GM12878 (cell line): ENCODE data around the gene SCARB1. TPM values are rescaled to one million over a fixed set of nuclear protein-coding genes. Genes with fewer than 3 reads are reported as not detected.

Experiments used
- ATF7 ChIP-seq: fragments of 450-650 bp; IDR thresholded peaks from 2 replicates; pipeline ENCODE4 v1.6.1; 2016; ENCODE audit warnings: low read depth, mild to moderate bottlenecking
- BACH1 ChIP-seq: fragments of 450-650 bp; IDR thresholded peaks from 2 replicates; pipeline ENCODE4 v1.6.1; 2017; ENCODE audit warnings: mild to moderate bottlenecking, borderline replicate concordance
- BCL11A ChIP-seq: IDR thresholded peaks from 2 replicates; pipeline ENCODE4 v1.6.1; 2011; ENCODE audit warnings: low read depth, low read length
- CEBPB ChIP-seq, 2 experiments: fragments of 150-350 bp in 1 of 2; IDR thresholded peaks; 2 replicates each; pipeline ENCODE4 v1.6.1; 2012 to 2014; ENCODE audit warnings: low read depth in 2 of 2, low read length in 2 of 2, borderline replicate concordance in 1 of 2, inconsistent platforms in 1 of 2
- CREM ChIP-seq: IDR thresholded peaks from 2 replicates; pipeline ENCODE4 v1.6.1; 2014; ENCODE audit warnings: antibody characterized with exemption, low read depth
- EP300 ChIP-seq, 2 experiments: fragments of 150-350 bp in 1 of 2; IDR thresholded peaks; 2 replicates each; pipeline ENCODE4 v1.6.1; 2011 to 2012; ENCODE audit warnings: low read depth in 2 of 2, low read length in 2 of 2, borderline replicate concordance in 1 of 2, improper control_type of control experiment in 1 of 2, inconsistent platforms in 1 of 2; ENCODE audit not compliant: control insufficient read depth in 1 of 2
- ESRRA ChIP-seq: IDR thresholded peaks from 2 replicates; pipeline ENCODE4 v1.6.1; 2012; ENCODE audit warnings: mild to moderate bottlenecking, low read length, improper control_type of control experiment
- PAX5 ChIP-seq: IDR thresholded peaks from 2 replicates; pipeline ENCODE4 v1.6.1; 2011; ENCODE audit warnings: low read depth, low read length, borderline replicate concordance
- POU2F2 ChIP-seq: IDR thresholded peaks from 3 replicates; pipeline ENCODE4 v1.6.1; 2011; ENCODE audit warnings: low read depth, mild to moderate bottlenecking, low read length, borderline replicate concordance
- RBBP5 ChIP-seq: fragments of 200-600 bp; sonication (generic); conservative IDR thresholded peaks from 2 replicates; pipeline ENCODE4 v1.6.1; 2016
- SIX5 ChIP-seq: IDR thresholded peaks from 2 replicates; pipeline ENCODE4 v1.6.1; 2011; ENCODE audit warnings: mild to moderate bottlenecking, low read depth, low read length, moderate library complexity; ENCODE audit not compliant: severe bottlenecking
- SUPT20H ChIP-seq: IDR thresholded peaks from 2 replicates; pipeline ENCODE4 v1.6.1; 2011; ENCODE audit warnings: low read depth, mild to moderate bottlenecking, low read length, moderate library complexity, borderline replicate concordance; ENCODE audit not compliant: control insufficient read depth
- ZBTB33 ChIP-seq: fragments of 450-650 bp; IDR thresholded peaks from 2 replicates; pipeline ENCODE4 v1.6.1; 2017; ENCODE audit warnings: mild to moderate bottlenecking
- ZNF622 ChIP-seq: fragments of 450-650 bp; IDR thresholded peaks from 2 replicates; pipeline ENCODE4 v1.6.1; 2017; ENCODE audit warnings: mild to moderate bottlenecking, inconsistent platforms
- ZZZ3 ChIP-seq: IDR thresholded peaks from 2 replicates; pipeline ENCODE4 v1.6.1; 2011; ENCODE audit warnings: low read depth; ENCODE audit not compliant: control insufficient read depth, insufficient read length
- polyA plus RNA-seq, 11 experiments: library from polyadenylated mRNA; depleted of rRNA in 4 of 11; unstranded in 6 of 11; stranded (reverse) in 5 of 11; fragments of >200 nt; fragmentation: Nextera tagmentation in 4 of 11; fragmentation: Illumina TruSeq in 1 of 11; extraction: Ambion mirVana in 4 of 11; extraction: Trizol in 1 of 11; gene quantifications; 1 replicate in 1 of 11; 2 replicates in 10 of 11; pipeline versions ENCODE4 v1.2.1 to v1.2.3, GENCODE V29; 2011 to 2016; ENCODE audit warnings: inconsistent platforms in 2 of 11, missing spikeins in 2 of 11, low read depth in 1 of 11
- total RNA-seq, 4 experiments: library from RNA; depleted of rRNA in 3 of 4; stranded (reverse); fragments of >200 nt in 3 of 4; fragmentation: Illumina TruSeq in 1 of 4; extraction: Trizol in 1 of 4; gene quantifications; 2 replicates each; pipeline versions ENCODE4 v1.2.1 to v1.2.3, GENCODE V29; 2013 to 2021
- TF ChIP-seq, protein P1 (sequence below): fragments of 450-650 bp; IDR thresholded peaks from 2 replicates; pipeline ENCODE4 v1.6.1; 2017; ENCODE audit warnings: mild to moderate bottlenecking, low read depth, inconsistent platforms; ENCODE audit not compliant: poor library complexity, severe bottlenecking
- TF ChIP-seq, protein P2 (sequence below): IDR thresholded peaks from 2 replicates; pipeline ENCODE4 v1.6.1; 2012; ENCODE audit warnings: mild to moderate bottlenecking, low read depth, low read length
- TF ChIP-seq, protein P3 (sequence below): fragments of 450-650 bp; formaldehyde crosslinking; IDR thresholded peaks from 2 replicates; pipeline ENCODE4 v1.4.0; 2020; ENCODE audit warnings: mild to moderate bottlenecking, moderate library complexity

SCARB1 gene
- total and polyA plus RNA-seq, 10 of the 15 experiments (the other 5 are each of a cell fraction or from before 2014, with no cell fraction given): 0.34 to 104 (median 63.1) TPM

DNA sequence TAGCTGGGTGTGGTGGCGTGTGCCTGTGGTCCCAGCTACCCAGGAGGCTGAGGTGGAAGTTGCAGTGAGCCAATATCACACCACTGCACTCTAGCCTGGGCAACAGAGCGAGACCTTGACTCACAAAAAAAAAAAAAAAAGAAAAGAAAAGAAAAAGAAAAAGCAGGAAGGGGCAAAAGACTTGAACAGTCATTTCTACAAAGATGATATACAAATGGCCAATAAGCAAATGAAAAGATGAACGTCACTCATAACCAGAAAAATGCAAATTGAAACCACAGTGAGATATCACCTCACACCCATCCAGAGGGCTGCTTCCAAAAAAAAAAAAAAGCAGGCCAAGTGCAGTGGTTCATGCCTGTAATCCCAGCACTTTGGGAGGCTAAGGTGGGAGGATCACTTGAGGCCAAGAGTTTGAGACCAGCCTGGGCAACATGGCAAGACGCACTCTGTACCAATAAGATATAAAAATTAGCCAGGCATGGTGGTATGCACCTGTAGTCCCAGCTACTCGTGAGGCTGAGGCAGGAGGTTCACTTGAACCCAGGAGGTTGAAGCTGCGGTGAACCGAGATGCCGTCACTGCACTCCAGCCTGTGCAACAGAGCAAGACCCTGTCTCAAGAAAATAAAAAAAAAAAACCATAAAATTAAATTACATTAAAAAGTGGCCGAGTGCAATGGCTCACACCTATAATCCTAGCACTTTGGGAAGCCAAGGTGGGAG, 30.3 kb upstream of the SCARB1 start (continued):
- TF ChIP-seq BACH1: no peak
- TF ChIP-seq ZBTB33: no peak
- peak; percentile 75; the same call in 1 of the 2 replicates for TF ChIP-seq PAX5
- TF ChIP-seq SIX5: no peak
- peak; percentile 7; the same call in 1 of the 2 replicates for TF ChIP-seq CREM
- TF ChIP-seq SUPT20H: no peak
- TF ChIP-seq CEBPB (IDR thresholded peaks at IDR 0.05; ENCODE audit: borderline replicate concordance in 1 of 2, low read depth in 2 of 2, low read length in 2 of 2): no peak
- TF ChIP-seq, protein P1, sequence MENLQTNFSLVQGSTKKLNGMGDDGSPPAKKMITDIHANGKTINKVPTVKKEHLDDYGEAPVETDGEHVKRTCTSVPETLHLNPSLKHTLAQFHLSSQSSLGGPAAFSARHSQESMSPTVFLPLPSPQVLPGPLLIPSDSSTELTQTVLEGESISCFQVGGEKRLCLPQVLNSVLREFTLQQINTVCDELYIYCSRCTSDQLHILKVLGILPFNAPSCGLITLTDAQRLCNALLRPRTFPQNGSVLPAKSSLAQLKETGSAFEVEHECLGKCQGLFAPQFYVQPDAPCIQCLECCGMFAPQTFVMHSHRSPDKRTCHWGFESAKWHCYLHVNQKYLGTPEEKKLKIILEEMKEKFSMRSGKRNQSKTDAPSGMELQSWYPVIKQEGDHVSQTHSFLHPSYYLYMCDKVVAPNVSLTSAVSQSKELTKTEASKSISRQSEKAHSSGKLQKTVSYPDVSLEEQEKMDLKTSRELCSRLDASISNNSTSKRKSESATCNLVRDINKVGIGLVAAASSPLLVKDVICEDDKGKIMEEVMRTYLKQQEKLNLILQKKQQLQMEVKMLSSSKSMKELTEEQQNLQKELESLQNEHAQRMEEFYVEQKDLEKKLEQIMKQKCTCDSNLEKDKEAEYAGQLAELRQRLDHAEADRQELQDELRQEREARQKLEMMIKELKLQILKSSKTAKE: no peak
- TF ChIP-seq ZZZ3: no peak
- TF ChIP-seq, protein P2, sequence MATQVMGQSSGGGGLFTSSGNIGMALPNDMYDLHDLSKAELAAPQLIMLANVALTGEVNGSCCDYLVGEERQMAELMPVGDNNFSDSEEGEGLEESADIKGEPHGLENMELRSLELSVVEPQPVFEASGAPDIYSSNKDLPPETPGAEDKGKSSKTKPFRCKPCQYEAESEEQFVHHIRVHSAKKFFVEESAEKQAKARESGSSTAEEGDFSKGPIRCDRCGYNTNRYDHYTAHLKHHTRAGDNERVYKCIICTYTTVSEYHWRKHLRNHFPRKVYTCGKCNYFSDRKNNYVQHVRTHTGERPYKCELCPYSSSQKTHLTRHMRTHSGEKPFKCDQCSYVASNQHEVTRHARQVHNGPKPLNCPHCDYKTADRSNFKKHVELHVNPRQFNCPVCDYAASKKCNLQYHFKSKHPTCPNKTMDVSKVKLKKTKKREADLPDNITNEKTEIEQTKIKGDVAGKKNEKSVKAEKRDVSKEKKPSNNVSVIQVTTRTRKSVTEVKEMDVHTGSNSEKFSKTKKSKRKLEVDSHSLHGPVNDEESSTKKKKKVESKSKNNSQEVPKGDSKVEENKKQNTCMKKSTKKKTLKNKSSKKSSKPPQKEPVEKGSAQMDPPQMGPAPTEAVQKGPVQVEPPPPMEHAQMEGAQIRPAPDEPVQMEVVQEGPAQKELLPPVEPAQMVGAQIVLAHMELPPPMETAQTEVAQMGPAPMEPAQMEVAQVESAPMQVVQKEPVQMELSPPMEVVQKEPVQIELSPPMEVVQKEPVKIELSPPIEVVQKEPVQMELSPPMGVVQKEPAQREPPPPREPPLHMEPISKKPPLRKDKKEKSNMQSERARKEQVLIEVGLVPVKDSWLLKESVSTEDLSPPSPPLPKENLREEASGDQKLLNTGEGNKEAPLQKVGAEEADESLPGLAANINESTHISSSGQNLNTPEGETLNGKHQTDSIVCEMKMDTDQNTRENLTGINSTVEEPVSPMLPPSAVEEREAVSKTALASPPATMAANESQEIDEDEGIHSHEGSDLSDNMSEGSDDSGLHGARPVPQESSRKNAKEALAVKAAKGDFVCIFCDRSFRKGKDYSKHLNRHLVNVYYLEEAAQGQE: no peak
- 0 out of 4 replicates have a peak, but pooled peaks of 1 of the 2 experiments have one; percentile 9 for TF ChIP-seq EP300 (IDR thresholded peaks at IDR 0.05; ENCODE audit: borderline replicate concordance in 1 of 2, control insufficient read depth in 1 of 2, low read depth in 2 of 2, low read length in 2 of 2)
- no peak for TF ChIP-seq RBBP5
- TF ChIP-seq ATF7: peak; percentile 71
- TF ChIP-seq, protein P3, sequence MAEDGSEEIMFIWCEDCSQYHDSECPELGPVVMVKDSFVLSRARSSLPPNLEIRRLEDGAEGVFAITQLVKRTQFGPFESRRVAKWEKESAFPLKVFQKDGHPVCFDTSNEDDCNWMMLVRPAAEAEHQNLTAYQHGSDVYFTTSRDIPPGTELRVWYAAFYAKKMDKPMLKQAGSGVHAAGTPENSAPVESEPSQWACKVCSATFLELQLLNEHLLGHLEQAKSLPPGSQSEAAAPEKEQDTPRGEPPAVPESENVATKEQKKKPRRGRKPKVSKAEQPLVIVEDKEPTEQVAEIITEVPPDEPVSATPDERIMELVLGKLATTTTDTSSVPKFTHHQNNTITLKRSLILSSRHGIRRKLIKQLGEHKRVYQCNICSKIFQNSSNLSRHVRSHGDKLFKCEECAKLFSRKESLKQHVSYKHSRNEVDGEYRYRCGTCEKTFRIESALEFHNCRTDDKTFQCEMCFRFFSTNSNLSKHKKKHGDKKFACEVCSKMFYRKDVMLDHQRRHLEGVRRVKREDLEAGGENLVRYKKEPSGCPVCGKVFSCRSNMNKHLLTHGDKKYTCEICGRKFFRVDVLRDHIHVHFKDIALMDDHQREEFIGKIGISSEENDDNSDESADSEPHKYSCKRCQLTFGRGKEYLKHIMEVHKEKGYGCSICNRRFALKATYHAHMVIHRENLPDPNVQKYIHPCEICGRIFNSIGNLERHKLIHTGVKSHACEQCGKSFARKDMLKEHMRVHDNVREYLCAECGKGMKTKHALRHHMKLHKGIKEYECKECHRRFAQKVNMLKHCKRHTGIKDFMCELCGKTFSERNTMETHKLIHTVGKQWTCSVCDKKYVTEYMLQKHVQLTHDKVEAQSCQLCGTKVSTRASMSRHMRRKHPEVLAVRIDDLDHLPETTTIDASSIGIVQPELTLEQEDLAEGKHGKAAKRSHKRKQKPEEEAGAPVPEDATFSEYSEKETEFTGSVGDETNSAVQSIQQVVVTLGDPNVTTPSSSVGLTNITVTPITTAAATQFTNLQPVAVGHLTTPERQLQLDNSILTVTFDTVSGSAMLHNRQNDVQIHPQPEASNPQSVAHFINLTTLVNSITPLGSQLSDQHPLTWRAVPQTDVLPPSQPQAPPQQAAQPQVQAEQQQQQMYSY (CRISPR knock-in tag): no peak
- peak; percentile 92; the same call in 2 of the 3 replicates for TF ChIP-seq POU2F2
- TF ChIP-seq BCL11A: 0 out of 2 replicates have a peak, but pooled peaks have one; percentile 14
- TF ChIP-seq ZNF622: no peak
- TF ChIP-seq ESRRA: no peak
